GM12878 (cell line): ENCODE results near the gene CDK5R1. TPM values are rescaled to one million over a fixed set of nuclear protein-coding genes. Genes with fewer than 3 reads are reported as not detected.

Source experiments
- CBFB ChIP-seq: IDR thresholded peaks from 2 replicates; pipeline ENCODE4 v1.6.1; 2016; ENCODE audit warnings: antibody characterized with exemption, low read depth
- ESRRA ChIP-seq: IDR thresholded peaks from 2 replicates; pipeline ENCODE4 v1.6.1; 2012; ENCODE audit warnings: mild to moderate bottlenecking, low read length, improper control_type of control experiment
- HDAC2 ChIP-seq: fragments of 200-600 bp; sonication (generic); IDR thresholded peaks from 2 replicates; pipeline ENCODE4 v1.6.1; 2017
- JUNB ChIP-seq: IDR thresholded peaks from 2 replicates; pipeline ENCODE4 v1.6.1; 2016; ENCODE audit warnings: antibody characterized with exemption, mild to moderate bottlenecking
- MTA2 ChIP-seq: fragments of 450-650 bp; IDR thresholded peaks from 2 replicates; pipeline ENCODE4 v1.6.1; 2016; ENCODE audit warnings: low read depth, mild to moderate bottlenecking, moderate library complexity
- NFIC ChIP-seq: IDR thresholded peaks from 2 replicates; pipeline ENCODE4 v1.6.1; 2012; ENCODE audit warnings: low read depth, mild to moderate bottlenecking, inconsistent platforms, low read length, moderate library complexity
- NRF1 ChIP-seq: conservative IDR thresholded peaks from 2 replicates; pipeline ENCODE4 v1.6.1; 2011; ENCODE audit warnings: mild to moderate bottlenecking, low read depth, low read length, improper control_type of control experiment
- RUNX3 ChIP-seq: IDR thresholded peaks from 2 replicates; pipeline ENCODE4 v1.6.1; 2012; ENCODE audit warnings: low read length, inconsistent platforms
- SUPT20H ChIP-seq: IDR thresholded peaks from 2 replicates; pipeline ENCODE4 v1.6.1; 2011; ENCODE audit warnings: low read depth, mild to moderate bottlenecking, low read length, moderate library complexity, borderline replicate concordance; ENCODE audit not compliant: control insufficient read depth
- ZBED1 ChIP-seq: IDR thresholded peaks from 2 replicates; pipeline ENCODE4 v1.6.1; 2016; ENCODE audit warnings: borderline replicate concordance
- ZBTB33 ChIP-seq: fragments of 450-650 bp; IDR thresholded peaks from 2 replicates; pipeline ENCODE4 v1.6.1; 2017; ENCODE audit warnings: mild to moderate bottlenecking
- ZNF24 ChIP-seq: fragments of 450-650 bp; IDR thresholded peaks from 2 replicates; pipeline ENCODE4 v1.6.1; 2017; ENCODE audit warnings: antibody characterized with exemption, mild to moderate bottlenecking
- ZSCAN29 ChIP-seq: fragments of 450-650 bp; IDR thresholded peaks from 2 replicates; pipeline ENCODE4 v1.6.1; 2017; ENCODE audit warnings: mild to moderate bottlenecking, moderate library complexity
- polyA plus RNA-seq, 11 experiments: library from polyadenylated mRNA; depleted of rRNA in 4 of 11; unstranded in 6 of 11; stranded (reverse) in 5 of 11; fragments of >200 nt; fragmentation: Nextera tagmentation in 4 of 11; fragmentation: Illumina TruSeq in 1 of 11; extraction: Ambion mirVana in 4 of 11; extraction: Trizol in 1 of 11; gene quantifications; 1 replicate in 1 of 11; 2 replicates in 10 of 11; pipeline versions ENCODE4 v1.2.1 to v1.2.3, GENCODE V29; 2011 to 2016; ENCODE audit warnings: inconsistent platforms in 2 of 11, missing spikeins in 2 of 11, low read depth in 1 of 11
- total RNA-seq, 4 experiments: library from RNA; depleted of rRNA in 3 of 4; stranded (reverse); fragments of >200 nt in 3 of 4; fragmentation: Illumina TruSeq in 1 of 4; extraction: Trizol in 1 of 4; gene quantifications; 2 replicates each; pipeline versions ENCODE4 v1.2.1 to v1.2.3, GENCODE V29; 2013 to 2021

Gene CDK5R1
- total and polyA plus RNA-seq, 10 of the 15 experiments (the other 5 are each of a cell fraction or from before 2014, with no cell fraction given), result 1.1 to 28.3 (median 12.2) TPM

GRCh38 chr17:32523017-32523680 lies 36.4 kb downstream of the CDK5R1 start (continued):
- TF ChIP-seq ZNF24 (peak; percentile 80), ZBTB33 (no peak), ZBED1 (peak; percentile 90), MTA2 (peak; percentile 99), SUPT20H (no peak), NFIC (peak; percentile 92), CBFB (no peak; the same call in 1 of the 2 replicates), RUNX3 (peak; percentile 96), JUNB (peak; percentile 94), NRF1 (no peak), ESRRA (0 out of 2 replicates have a peak, but pooled peaks have one; percentile 54), ZSCAN29 (peak; percentile 56; the same call in 1 of the 2 replicates), HDAC2 (no peak)
- TF ChIP-seq, all 136 proteins: peak for 77
